ENCODE data around the gene ABCC3.

The ABCC3 gene

DNA sequence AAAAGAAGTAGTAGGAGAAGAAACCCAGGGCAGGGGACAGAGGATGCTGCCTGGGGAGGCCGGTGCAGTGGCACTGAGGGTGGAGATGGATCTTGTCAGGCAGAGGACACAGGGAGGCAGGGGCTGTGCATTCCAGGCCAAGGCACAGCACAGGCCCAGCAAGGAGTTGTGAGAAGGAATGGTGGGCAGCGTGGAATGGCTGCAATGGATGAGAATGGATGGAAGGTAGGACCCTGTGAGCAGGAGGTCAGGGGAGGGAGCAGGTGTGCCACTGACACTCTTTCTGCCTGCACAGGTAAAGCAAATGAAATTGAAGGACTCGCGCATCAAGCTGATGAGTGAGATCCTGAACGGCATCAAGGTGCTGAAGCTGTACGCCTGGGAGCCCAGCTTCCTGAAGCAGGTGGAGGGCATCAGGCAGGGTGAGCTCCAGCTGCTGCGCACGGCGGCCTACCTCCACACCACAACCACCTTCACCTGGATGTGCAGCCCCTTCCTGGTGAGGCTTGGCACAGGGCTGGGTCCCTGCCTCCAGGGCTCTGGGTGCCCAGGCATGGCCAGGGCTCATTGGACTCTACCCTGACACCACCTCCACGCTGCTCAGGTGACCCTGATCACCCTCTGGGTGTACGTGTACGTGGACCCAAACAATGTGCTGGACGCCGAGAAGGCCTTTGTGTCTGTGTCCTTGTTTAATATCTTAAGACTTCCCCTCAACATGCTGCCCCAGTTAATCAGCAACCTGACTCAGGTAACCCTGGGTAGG, 32.8 kb downstream of the ABCC3 start:
- POLR2A ChIA-PET, result no interaction called here
- no peak for DNase-seq (ENCODE audit: extremely low spot score)
- CTCF ChIA-PET, result interaction anchor here (1.1 kb wide), 1 partner anchor 11 kb away, joined by 3 read pairs; no protein-coding TSS in a partner anchor
- TF ChIP-seq, protein P1, sequence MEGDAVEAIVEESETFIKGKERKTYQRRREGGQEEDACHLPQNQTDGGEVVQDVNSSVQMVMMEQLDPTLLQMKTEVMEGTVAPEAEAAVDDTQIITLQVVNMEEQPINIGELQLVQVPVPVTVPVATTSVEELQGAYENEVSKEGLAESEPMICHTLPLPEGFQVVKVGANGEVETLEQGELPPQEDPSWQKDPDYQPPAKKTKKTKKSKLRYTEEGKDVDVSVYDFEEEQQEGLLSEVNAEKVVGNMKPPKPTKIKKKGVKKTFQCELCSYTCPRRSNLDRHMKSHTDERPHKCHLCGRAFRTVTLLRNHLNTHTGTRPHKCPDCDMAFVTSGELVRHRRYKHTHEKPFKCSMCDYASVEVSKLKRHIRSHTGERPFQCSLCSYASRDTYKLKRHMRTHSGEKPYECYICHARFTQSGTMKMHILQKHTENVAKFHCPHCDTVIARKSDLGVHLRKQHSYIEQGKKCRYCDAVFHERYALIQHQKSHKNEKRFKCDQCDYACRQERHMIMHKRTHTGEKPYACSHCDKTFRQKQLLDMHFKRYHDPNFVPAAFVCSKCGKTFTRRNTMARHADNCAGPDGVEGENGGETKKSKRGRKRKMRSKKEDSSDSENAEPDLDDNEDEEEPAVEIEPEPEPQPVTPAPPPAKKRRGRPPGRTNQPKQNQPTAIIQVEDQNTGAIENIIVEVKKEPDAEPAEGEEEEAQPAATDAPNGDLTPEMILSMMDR (IDR thresholded peaks at IDR 0.05; ENCODE audit: control extremely low read depth, extremely low read depth, low read depth, missing control alignments), result no peak

- POLR2A ChIA-PET, result no interaction called here
- TF ChIP-seq, protein P1 (IDR thresholded peaks at IDR 0.05; ENCODE audit: control extremely low read depth, extremely low read depth, low read depth, missing control alignments), result no peak
- DNase-seq (ENCODE audit: extremely low spot score), result no peak
- CTCF ChIA-PET, result interaction anchor here (1.1 to 1.2 kb wide), 2 partner anchors 16 to 45 kb away, joined by 3 to 4 read pairs; no protein-coding TSS in a partner anchor
These were observed 33.5 kb downstream of the ABCC3 start for GRCh38 chr17:50668025-50668837.

DNA sequence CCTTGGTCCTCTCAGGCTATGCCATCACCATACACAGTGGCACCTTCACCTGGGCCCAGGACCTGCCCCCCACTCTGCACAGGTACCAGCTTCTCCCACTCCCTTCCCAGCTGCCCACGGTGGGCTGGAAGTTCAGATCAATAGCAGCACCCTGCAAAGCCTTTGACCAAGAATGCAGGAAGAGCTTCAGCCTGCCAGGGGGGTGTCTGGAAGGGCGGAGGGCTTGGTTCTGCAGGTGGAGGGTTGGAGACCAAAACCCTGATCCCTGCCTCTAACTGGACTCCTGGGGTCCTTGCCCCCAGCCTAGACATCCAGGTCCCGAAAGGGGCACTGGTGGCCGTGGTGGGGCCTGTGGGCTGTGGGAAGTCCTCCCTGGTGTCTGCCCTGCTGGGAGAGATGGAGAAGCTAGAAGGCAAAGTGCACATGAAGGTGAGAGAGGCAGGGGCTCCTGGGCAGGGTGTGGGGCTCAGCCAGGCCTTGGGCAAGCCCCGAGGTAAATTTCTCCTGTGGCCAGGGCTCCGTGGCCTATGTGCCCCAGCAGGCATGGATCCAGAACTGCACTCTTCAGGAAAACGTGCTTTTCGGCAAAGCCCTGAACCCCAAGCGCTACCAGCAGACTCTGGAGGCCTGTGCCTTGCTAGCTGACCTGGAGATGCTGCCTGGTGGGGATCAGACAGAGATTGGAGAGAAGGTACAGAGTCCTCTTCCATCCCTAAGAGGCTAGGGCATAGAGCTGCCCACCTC, 34.3 kb downstream of the ABCC3 start:
- DNase-seq (ENCODE audit: extremely low spot score), result no peak
- POLR2A ChIA-PET, result interaction anchor here (0.6 kb wide), 1 partner anchor 28 kb away, joined by 3 read pairs; no protein-coding TSS in a partner anchor
- TF ChIP-seq, protein P1 (IDR thresholded peaks at IDR 0.05; ENCODE audit: control extremely low read depth, extremely low read depth, low read depth, missing control alignments), result no peak
- CTCF ChIA-PET, result interaction anchor here (1.1 to 1.2 kb wide), 2 partner anchors 17 to 46 kb away, joined by 3 to 4 read pairs; no protein-coding TSS in a partner anchor

GRCh38 chr17:50672071-50672470, 37.4 kb downstream of the ABCC3 start:
- TF ChIP-seq, protein P1 (IDR thresholded peaks at IDR 0.05; ENCODE audit: control extremely low read depth, extremely low read depth, low read depth, missing control alignments), result no peak
- ChIA-PET CTCF (interaction anchor here (1.2 kb wide), 1 partner anchor 20 kb away, joined by 3 read pairs; no protein-coding TSS in a partner anchor), POLR2A (no interaction called here)
- no peak for DNase-seq (ENCODE audit: extremely low spot score)

DNA sequence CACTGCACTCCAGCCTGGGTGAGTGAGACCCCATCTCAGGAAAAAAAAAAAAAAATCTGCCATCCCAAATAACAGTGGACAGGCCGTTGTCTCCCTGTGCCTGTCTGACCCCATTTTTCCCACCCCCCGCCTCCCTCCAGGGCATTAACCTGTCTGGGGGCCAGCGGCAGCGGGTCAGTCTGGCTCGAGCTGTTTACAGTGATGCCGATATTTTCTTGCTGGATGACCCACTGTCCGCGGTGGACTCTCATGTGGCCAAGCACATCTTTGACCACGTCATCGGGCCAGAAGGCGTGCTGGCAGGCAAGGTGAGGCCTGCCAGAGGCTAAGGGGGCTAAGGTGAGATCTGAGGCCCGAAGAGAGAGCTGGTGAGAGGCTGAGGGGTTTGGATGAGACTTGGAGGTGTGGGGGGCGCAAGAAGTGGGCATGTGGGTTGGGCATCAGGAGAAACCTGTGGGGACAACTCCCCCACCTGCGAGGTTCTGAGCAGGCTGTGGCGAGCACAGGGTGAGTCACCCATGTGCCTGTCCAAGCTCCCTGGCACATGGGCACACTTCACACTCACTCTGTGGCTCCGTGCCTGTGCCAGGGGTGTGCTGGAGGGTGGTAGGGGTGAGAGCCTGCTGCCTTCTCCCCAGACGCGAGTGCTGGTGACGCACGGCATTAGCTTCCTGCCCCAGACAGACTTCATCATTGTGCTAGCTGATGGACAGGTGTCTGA, 38.3 kb downstream of the ABCC3 start:
- CTCF ChIA-PET, result interaction anchor here (1.2 kb wide), 1 partner anchor 19 kb away, joined by 3 read pairs; no protein-coding TSS in a partner anchor
- DNase-seq (ENCODE audit: extremely low spot score), result no peak
- POLR2A ChIA-PET, result no interaction called here
- TF ChIP-seq, protein P1 (IDR thresholded peaks at IDR 0.05; ENCODE audit: control extremely low read depth, extremely low read depth, low read depth, missing control alignments), result no peak

All from GM10248 (cell line).